ENCODE results near the gene PLXNA3.

The PLXNA3 gene

DNA sequence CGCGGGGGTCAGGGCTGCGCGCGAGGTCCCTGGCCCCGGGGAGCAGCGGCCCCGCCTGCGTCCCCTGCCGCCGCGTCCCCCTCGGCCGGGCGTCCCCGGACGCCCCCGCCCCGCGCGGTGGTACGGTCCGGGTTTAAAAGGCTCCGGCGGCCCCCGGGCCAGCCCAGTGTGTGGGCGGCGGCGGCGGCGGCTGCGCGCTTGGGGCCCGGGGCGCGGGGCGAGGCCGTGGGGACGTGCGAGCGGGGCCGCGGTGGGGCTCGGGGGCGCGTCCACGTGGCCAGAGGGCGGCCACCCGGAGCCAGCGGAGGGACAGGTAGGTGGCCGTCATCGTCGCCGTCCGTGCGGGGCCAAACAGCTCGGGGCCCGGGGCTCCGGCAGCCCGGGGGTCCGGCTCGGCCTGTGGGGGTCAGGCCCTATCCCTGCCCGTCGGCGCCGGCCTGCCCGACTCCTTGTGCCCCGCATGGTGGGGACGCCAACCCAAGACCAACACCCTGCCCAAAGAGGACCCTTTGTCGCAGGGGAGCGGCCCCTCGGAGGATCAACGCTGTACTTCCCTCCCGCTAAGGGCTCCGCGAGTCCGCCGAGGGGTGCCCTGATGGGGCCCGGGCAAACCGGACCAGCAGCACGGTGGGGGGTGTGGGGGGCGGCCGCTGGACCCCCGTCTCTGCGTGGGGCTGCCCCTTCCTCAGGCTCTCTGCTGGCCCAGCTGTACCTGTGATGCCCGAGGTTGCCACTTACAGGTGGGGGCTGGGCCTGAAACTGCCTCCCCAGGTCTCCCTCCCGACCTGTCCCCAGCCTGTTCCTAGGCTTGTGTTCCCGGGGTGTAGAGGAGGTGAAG, at the start of gene PLXNA3:
Gene PLXNA3 (plus strand): TSS at position 166 of the 838 bp plus-strand sequence. CDS start 1,903 bp downstream, outside the sequence.
- no peak for DNase-seq

DNA sequence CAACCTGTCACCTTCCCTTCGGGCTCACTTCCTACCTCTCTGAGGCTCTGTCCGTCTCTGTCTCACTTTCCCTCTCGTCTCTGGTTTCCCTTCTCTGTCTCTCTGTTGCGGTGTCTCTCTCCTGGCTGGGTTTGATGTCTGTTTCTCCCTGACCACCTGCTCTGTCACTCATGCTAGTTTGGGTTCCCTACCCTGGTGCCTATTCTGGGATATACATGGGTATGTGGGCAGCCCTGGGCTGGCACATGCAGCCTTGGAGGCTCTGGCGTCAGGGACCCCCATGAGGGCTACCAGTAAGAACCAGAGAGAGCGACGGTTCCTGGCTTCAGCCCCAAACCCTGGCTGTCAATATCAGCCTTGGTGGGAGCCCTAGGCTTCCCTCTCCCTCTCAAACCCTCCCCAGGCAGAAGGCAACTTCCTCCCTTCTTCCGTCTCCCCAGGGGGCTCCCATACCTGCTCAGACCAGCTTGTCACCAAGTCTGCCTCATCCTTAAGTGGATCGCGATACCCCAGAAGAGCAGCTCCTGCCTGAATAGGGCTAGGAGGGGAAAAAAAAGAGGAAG, 49.3 kb upstream of the PLXNA3 start:
- DNase-seq = no peak

DNA sequence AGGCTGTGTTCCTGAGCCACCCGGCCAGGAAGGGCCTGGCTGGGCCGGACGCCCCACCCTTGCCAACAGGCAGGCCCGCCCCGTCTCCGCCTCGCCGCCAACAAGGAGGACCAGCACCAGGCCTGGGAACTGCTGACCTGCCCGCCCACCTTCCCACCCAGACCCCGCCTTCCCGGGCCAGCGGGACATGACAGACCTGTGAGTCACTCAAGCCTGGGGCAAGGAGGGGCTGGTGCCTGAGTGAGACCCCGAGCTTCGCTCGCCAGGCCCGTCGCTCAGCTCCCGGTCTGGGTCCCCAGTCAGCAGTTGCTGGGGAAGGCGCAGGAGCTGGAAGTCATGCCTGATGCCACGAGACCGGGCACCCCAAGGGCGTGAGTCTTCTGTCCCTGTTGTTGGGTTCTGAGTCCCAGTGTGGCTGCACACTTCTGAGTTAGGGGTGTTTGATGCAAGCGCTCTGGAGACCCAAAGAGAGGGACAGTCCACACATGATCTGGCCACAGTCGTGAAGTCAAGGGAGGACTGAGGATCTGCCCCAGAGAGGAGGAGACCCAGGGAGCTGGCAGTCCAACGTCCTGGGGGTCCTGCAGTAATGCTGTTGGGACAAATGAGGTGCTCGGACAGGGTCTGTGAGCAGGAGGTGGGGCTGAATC, 48.7 kb upstream of the PLXNA3 start, which contains the start of gene DNASE1L1:
Gene DNASE1L1 (minus strand): TSS at position 33 of the 650 bp plus-strand sequence. CDS start 3,686 bp downstream, outside the sequence.
- DNase-seq = no peak

DNA sequence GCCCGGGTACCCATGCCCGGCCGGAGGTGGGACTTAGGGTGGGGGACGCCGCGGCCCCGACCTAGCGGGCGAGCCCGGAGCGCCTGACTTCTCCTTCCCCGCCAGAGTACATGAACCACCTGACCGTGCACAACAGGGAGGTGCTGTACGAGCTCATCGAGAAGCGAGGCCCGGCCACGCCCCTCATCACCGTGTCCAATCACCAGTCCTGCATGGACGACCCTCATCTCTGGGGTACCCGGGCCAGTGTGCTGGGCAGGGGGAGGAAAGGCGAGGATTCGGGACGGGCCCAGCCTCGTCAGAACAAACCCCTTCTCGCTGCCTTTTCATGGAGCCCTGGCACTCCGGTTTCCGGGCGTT, 46.1 kb upstream of the PLXNA3 start:
- DNase-seq = peak; percentile 5

DNA sequence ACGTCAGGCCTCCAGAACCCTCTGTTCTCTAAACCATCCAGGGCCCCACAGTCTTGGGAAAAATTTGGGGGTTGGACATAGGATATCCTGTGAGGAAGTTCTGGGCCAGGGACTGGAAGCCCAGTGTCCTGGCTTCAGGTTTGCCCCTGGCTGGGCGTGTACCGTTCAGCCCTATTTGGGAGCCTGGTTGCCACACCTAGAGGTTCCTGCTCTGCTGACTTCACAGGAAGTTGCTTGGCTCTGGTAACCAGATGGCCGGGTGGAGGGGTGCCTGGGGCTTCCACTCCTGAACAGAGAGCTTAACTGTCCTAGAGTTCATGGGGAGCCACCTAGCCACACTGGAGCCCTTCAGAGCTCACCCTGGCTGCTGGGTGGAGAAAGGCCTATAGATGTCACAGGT, 45.6 kb upstream of the PLXNA3 start:
- no peak for DNase-seq

DNA sequence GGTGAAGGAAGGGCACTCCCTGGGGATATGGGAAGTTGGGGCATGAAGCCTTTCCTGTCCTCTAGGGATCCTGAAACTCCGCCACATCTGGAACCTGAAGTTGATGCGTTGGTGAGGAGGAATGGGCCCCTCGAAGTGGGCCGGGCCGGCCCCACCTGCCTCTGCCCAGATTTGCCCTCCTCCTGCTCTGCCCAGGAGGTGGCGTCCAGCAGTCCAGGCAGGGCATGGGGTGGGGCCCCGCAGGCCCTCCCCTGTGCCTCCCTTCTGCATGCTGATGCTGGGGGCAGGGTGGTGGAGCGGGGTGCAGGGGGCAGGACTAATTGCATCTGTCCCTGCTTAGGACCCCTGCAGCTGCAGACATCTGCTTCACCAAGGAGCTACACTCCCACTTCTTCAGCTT, 44.9 kb upstream of the PLXNA3 start:
- no peak for DNase-seq

DNA sequence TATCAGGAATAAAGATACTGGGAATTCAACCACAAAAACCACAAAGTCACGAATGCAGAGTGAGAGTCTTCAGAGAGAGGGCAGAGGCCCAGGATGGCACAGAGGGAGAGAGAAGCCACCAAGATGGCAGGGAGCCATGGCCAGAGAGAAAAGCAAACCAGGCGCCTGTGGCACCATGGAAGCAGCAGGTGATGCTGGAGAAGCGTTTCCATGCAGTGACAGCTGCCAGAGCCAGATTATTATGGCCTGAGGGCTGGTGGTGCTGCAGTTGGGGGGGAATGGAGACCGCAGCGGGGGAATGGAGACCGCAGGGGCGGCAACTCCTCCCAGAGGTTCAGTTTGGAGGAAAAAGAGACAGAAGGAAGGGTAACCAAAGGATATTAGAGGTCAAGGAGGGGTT, 40.9 kb upstream of the PLXNA3 start:
- no peak for DNase-seq

DNA sequence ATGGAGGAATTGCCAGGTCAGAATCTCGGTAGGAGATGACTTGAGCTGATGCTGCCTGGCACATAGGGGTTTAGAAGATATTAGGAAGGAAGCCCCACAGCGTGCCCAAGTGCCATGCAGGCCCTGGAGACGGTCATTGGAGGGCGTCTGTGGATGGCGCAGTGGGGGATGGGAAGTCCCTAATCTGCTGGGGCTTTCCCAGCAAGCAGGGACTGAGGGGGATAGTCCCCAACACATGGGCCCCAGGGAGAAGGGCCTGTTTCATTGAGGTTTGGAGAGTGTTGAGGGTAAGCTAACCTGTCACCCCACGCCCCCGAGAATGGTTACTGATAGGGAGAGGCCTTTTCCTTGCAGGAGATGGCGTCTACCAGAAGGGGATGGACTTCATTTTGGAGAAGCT, 38.9 kb upstream of the PLXNA3 start:
- no peak for DNase-seq

DNA sequence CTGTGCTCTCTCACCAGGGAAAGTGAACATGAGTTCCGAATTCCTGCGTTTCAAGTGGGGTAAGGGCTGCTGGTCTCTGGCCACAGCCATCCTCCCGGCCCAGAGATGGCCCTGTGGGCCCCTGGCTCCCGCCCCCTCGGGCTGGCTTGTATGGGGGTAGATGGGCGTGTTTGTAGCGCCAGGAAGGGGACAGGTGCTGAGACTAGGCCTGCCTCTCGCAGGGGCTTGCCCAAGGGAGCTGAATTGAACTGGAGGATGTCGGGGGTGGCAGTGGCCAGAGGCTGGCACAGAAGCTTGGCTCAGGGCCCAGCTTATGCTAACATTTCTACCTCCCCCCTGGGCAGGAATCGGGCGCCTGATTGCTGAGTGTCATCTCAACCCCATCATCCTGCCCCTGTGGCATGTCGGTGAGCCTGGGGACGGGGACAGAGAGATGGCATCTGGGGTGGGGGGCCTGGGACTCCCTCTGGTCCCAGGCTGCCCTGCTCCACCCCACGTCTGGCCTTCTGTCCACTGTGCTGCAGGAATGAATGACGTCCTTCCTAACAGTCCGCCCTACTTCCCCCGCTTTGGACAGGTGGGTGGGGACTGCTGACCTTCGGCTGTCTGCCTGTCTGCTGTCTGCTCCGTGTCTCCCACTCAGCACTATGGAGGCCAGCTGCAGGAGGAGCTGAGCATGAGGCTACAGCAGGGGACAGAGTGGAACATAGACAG, 38.2 kb upstream of the PLXNA3 start:
- DNase-seq = no peak

DNA sequence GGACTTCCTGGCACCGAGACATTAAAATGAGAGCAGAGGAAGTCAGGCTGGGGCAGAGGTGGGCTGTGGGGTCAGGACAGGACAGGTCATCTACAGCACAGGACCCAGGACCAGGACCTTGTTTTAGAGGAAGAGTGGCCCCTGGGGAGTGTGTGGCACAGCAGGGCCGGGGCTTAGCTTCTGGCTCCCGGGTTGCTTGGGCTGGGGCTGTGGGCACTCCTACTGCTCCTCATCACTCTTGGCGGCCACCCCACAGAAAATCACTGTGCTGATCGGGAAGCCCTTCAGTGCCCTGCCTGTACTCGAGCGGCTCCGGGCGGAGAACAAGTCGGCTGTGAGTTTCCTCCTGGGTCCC, 37.7 kb upstream of the PLXNA3 start:
- no peak for DNase-seq

DNA sequence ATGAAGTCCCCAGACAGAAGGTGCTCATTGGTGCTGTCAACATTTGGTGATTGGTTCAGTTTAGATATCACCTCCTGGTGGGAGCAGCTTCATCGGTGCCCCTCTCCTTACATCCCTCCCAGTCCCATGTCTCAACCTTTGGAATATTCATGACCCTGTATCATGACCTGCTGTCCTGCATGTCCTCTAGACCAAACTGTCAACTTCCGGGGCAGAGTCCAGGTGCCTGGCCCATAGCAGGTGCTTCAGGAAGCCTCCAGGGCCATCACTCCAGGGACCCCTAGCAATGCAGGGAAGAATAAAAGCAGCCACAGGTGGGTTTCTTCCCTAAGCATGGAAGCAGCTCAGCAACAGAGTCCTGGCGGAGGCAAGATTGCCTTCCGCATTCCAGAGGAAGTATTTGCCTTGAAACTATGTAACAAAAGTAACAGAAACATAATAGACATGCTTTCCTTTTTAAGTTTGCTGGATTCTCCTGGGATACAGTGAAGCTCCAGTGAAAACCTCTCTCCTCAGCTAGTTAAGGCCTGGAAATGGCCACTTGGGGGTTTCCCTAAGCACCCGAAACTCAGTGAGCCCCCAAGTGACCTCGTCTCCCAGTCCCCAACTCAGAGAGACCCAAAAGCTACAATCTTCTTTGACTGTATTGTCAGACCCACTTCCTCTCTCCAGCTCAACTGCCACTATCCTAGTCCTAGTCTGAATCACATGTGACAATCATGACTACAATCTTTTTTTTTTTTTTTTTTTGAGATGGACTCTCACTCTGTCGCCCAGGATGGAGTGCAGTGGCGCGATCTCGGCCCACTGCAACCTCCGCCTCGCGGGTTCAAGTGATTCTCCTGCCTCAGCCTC, 30.9 kb upstream of the PLXNA3 start:
- no peak for DNase-seq

DNA sequence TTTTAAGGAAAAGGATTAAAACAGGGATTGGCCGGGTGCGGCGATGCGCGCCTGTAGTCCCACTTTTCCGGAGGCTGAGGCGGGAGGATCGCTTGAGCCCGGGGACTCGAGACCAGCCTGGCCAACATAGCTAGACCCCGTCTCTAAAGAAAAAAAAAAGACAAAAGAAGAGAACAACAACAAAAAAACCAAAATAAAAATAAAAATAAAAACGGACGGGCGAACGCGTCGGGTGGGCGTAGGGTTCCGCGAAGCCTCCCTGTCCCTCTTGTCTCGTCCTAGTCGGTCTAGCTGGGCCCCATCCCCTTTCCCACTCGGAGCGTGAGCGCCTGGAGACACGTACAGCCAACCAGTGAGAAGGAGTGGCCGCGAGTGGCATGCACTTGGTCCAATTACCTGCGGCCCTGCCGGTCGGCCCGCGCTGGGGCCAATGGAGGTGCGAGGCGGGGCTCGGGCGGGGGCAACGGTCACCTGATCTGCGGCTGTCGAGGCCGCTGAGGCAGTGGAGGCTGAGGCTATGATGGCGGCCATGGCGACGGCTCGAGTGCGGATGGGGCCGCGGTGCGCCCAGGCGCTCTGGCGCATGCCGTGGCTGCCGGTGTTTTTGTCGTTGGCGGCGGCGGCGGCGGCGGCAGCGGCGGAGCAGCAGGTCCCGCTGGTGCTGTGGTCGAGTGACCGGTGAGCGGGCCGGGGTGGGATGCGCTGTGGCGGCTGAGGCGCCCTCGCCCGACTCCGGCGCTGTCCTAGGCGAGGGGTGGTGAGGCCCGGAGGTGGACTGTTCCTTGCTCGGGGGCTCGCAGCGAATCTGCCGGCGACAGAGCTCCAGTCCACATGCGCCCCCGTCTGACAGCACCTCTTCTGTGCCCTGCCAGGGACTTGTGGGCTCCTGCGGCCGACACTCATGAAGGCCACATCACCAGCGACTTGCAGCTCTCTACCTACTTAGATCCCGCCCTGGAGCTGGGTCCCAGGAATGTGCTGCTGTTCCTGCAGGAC, 29.6 kb upstream of the PLXNA3 start, which contains the start of gene ATP6AP1:
Gene ATP6AP1 (plus strand): TSS at position 502 of the 996 bp plus-strand sequence. CDS start 16 bp downstream, at position 518.
- peak; percentile 65 for DNase-seq

DNA sequence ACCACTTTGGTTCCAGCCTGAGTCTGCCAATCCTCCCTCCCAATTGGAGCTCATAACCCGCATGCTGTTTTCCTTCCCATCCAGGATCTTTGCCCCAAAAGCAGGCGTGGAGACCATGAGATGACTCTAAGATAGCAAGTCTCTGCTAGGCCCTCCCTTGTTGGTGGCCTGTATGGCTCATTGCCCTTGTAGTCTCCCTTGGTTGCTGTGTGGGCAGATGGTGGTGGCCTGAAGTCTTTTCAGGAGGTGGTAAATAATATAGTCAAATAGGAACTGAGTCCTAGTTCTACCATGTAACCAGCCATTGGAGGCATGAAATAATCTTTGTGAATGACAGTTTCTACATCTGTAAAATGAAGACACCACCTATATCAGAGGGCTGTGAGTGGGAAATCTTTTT, 28.4 kb upstream of the PLXNA3 start:
- no peak for DNase-seq

DNA sequence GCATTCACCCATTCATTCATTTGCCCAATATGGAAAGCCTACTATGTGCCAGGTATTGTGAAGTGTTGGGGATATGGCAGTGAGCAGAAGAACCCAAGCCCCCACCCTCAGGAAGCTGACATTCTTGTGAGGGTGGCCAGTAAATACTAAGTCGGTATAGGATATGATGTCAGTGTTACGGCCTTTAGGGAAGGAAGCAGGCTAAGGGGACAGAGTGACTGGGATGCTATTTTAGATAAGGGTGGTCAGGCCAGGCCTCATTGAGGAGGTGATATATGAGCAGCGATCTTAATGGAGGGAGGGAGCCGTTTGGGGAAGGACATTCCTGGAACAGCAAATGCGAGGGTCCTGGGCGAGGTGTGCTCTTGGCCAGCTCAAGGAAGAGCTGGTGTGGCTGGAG, 27.6 kb upstream of the PLXNA3 start:
- DNase-seq = no peak

DNA sequence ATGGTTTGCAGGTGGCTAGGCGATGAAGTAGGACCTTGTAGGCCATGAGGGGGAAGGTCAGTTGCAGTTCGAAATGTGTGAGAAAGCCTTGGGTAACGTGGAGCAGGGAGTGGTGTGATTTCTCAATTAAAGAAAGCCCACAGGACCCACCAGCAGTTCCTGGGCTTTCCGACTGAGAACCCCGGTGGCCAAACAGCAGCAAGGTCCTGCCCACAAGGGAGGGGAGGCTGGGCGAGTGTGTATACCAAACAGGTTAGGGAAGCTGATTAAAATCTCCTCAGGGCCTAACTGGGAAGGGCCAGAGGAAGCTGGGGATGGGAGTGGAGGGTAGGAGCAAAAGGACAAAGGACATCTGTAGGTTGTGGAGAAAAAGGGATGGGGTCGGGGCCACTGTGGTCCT, 27.2 kb upstream of the PLXNA3 start:
- DNase-seq = no peak

DNA sequence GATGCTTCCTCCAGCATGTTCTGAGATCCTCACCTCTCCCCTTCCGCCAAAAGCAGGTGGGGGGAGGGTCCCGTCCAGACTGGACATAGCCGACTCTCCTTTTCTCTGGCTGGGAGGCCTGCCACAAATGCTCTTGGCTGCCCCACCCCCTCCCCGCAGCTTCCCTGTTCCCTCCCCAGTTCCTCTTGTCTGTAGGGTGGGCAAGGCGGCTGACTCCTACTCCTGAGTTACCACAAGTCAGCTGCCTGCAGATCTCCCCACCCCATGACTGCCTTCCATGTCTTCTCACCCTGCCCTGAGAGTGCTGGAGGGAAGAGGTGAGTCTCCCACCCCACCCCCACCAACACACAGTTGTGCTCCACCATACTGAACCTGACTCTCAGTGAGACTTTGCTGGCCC, 26.7 kb upstream of the PLXNA3 start:
- DNase-seq = no peak

DNA sequence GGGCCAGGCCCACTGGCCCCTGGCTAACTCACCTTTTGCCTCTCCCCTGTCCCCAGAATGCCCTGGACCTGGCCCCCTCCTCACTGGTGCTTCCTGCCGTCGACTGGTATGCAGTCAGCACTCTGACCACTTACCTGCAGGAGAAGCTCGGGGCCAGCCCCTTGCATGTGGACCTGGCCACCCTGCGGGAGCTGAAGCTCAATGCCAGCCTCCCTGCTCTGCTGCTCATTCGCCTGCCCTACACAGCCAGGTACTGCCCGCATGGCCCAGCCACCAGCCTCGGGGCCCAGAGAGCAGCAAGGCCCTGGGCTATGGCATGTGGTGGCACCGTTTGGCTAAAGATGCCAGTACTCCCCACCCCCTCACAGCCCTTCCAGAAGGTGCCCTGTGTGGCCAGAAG, 25.9 kb upstream of the PLXNA3 start:
- DNase-seq = no peak

DNA sequence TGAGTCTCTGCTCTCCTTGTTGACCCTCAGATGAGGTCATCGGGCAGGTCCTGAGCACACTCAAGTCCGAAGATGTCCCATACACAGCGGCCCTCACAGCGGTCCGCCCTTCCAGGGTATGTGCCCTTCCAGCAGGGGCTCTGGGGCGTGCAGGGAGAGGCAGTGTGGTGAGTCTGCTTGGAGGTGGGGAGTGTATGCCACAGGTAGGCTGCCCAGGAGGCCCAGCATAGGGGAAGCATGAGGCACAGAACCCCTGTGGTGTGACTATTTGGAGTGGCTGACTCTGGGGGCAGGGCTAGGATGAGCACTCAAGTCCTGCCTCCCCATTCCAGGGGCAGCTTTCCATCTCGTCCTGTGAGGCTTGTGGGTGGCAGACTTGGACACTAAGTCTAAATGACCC, 24.5 kb upstream of the PLXNA3 start:
- DNase-seq = no peak

DNA sequence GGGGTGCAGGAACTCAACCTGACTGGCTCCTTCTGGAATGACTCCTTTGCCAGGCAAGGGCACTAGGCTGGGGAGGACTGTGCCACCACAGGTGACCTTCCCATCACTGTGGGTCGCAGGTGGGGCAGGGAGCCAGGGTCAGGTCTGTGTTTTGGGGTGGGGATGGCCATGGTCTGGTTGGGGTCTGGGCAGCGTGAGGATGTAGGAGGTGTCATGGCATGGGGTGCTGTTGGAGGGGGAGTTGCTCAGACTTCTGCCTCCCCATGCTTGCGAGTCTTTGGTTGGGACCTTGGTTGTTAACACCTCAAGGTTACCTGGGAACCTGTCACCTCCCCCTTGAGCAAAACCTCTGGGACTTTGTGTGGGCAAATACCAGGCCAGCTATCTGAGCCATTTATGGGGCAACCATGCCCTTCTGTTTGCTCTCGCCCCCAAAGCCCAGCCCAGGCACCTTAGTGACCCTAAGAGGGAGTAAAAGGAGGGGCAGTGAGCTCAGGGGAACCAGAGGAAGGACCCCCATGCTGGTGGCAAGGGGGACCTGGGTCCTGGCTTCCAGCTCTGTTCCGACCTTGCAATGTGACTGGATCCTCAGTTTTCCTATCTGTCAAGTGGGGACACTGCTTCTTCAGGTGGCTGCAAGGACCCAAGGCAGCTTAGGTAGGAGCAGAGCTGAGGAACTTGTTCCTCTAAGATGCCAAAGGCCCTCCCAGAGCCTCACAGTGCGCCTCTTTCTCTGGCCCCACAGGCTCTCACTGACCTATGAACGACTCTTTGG, 23.5 kb upstream of the PLXNA3 start:
- DNase-seq = no peak

DNA sequence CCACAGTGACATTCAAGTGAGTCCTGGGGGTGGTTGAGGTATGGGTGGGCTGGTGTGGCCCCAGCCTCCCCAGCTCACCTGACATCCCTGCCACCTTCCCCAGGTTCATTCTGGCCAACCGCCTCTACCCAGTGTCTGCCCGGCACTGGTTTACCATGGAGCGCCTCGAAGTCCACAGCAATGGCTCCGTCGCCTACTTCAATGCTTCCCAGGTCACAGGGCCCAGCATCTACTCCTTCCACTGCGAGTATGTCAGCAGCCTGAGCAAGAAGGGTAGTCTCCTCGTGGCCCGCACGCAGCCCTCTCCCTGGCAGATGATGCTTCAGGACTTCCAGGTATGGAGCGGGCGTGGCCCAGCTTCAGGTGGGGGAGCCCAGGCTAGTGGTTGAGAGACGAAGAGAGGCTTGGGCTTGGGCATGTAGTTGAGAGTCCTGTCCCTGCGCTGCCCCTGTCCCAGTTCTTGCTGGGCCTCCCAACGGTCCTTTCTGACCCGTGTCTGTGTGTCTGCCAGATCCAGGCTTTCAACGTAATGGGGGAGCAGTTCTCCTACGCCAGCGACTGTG, 22.8 kb upstream of the PLXNA3 start:
- DNase-seq = no peak

Data from NCI-H1048 (cell line).